ENCODE data around the gene SERPINB7.

GRCh38 chr18:63752636-63753035, 22.6 kb upstream of the SERPINB7 start:
- TF ChIP-seq CTCF (IDR thresholded peaks at IDR 0.05; ENCODE audit: poor library complexity): no peak
- TF ChIP-seq EZH2 (IDR thresholded peaks at IDR 0.05; ENCODE audit: borderline replicate concordance): no peak
- no peak for TF ChIP-seq EZH2phosphoT487 (IDR thresholded peaks at IDR 0.05; ENCODE audit: low read depth, severe bottlenecking, unreplicated experiment)
